GM18502 (cell line): ENCODE results near the gene ZNRF1.

Source experiments
- ATAC-seq: cut with Tn5 transposase; IDR thresholded peaks from one replicate; pipeline ENCODE4 v1.9.1; 2021; ENCODE audit warnings: mild to moderate bottlenecking; ENCODE audit not compliant: unreplicated experiment, poor library complexity

ZNRF1 gene

GRCh38 chr16:75053791-75054555 lies 55.1 kb downstream of the ZNRF1 start:
- ATAC-seq = no peak

- ATAC-seq = no peak
These were observed 55.7 kb downstream of the ZNRF1 start for GRCh38 chr16:75054556-75054947.

GRCh38 chr16:75058806-75059205 lies 60.0 kb downstream of the ZNRF1 start:
- no peak for ATAC-seq

GRCh38 chr16:75059411-75059810 lies 60.6 kb downstream of the ZNRF1 start:
- ATAC-seq = no peak

GRCh38 chr16:75060723-75061122 lies 61.9 kb downstream of the ZNRF1 start:
- no peak for ATAC-seq

GRCh38 chr16:75061669-75062068 lies 62.8 kb downstream of the ZNRF1 start:
- no peak for ATAC-seq

- ATAC-seq = no peak
These were observed 63.5 kb downstream of the ZNRF1 start for GRCh38 chr16:75062135-75062975.

- no peak for ATAC-seq
These were observed 64.1 kb downstream of the ZNRF1 start for GRCh38 chr16:75062976-75063346.

- ATAC-seq = no peak
These were observed 64.8 kb downstream of the ZNRF1 start for GRCh38 chr16:75063549-75064088.

GRCh38 chr16:75064403-75065148 lies 65.8 kb downstream of the ZNRF1 start:
- no peak for ATAC-seq

GRCh38 chr16:75065149-75065505 lies 66.3 kb downstream of the ZNRF1 start:
- ATAC-seq = no peak

GRCh38 chr16:75065521-75066149 lies 66.8 kb downstream of the ZNRF1 start:
- no peak for ATAC-seq

GRCh38 chr16:75066861-75067447 lies 68.1 kb downstream of the ZNRF1 start:
- ATAC-seq = no peak

- no peak for ATAC-seq
These were observed 69.5 kb downstream of the ZNRF1 start for GRCh38 chr16:75068085-75069031.

- no peak for ATAC-seq
These were observed 71.4 kb downstream of the ZNRF1 start for GRCh38 chr16:75070012-75070841.

GRCh38 chr16:75071621-75072020 lies 72.8 kb downstream of the ZNRF1 start:
- ATAC-seq = no peak

- ATAC-seq = no peak
These were observed 73.6 kb downstream of the ZNRF1 start for GRCh38 chr16:75072239-75072947.
